ENCODE measurements around the gene CRYGS. TPM values are rescaled to one million over a fixed set of nuclear protein-coding genes. Genes with fewer than 3 reads are reported as not detected.
"Not testable (repeated sequence)": the region's sequence is repeated elsewhere in the genome, so short reads cannot be mapped to it uniquely, and the experiment has no call there.

Gene CRYGS
- total RNA-seq, result 1.2 TPM

DNA sequence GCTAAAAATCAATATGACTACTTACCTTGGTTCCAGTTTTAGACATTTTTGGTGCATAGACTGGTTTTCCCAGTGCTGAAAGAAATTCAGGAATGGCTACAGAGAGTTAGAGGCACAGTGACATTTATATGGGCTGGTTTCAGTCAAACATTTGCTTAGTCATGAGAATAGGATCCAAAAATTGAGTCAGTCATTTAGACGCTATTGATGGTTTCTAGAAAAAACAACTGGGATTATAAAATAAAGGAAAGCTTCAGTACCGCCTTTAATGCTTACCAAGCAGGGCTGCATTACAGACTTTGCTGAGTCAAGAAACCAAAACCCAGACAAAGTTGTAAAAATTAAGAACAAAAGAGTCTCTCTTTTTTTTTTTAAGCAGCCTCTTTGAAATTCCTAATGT is at the start of gene CRYGS:
Gene CRYGS (minus strand): TSS at position 100 of the 400 bp plus-strand sequence. CDS start 54 bp downstream, at position 46.
- ATAC-seq, result peak; percentile 18

DNA sequence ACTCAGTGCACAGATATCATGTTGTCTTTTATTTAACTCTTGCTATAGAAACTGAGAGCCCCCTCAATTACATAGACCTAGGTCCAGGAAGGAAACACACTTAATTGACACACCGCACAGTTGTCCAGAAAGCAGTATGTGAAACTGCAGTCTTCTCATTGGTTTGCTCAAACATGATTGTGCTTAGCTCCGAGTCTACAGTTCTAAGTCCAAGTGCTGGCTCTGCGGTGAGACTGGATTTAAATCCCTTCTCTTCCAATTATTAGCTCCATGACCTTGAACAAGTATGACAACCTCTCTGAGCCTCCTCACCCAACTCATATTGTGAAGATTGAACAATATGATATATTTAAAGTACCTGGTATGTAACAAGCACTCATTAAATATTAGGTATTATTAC is 49.7 kb upstream of the CRYGS start:
- ATAC-seq, result no peak

DNA sequence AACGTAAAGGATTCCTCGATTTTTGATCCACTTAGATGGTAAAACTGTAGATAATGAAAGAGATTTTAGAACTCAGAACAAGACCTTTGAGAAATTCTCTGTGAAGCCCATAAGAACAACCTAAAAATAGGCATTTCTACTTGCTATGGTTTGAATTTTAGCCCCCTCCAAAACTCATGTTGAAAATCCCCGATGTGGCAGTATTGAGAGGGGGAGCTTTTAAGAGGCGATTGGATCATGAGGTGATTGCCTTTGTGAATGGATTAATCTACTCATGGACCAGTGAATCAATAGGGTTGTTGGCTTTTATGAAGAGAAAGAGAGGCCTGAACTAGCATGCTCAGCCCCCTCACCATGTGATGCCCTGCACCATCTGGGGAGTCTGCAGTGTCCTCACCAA is 48.5 kb upstream of the CRYGS start:
- ATAC-seq, result no peak

DNA sequence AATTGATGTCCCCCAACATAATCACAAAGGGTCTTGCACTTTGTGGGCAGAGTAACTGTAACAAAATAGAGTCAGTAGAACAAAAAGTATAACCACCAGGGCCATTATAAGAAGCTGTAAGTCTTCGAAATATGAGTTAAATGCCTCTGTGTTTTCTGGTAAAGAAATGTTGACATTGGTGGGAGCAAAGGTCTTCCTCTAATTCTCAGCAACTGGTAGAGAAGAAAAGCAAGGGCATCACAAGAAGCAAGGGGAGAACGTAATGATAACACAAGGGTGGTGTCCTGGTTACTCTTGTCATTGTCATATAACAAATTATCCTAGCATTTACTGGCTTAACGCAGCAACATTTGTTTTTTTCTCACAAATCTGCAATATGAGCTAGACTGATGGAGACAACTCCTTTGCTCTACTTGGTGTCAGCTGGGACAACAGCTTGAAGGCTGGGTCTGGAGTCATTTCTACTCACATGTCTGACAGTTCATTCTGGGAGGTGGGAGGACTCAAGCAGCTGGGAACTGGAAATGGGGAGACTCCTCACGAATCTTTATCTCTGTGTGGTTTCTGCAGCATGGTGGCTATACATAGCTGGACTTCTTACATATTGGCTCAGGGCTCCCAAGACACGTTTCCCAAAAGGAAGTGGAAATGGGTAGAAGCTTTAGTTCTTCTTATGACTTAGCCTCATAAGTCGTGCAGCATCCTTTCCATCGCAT is 46.6 kb upstream of the CRYGS start:
- ATAC-seq, result no peak

DNA sequence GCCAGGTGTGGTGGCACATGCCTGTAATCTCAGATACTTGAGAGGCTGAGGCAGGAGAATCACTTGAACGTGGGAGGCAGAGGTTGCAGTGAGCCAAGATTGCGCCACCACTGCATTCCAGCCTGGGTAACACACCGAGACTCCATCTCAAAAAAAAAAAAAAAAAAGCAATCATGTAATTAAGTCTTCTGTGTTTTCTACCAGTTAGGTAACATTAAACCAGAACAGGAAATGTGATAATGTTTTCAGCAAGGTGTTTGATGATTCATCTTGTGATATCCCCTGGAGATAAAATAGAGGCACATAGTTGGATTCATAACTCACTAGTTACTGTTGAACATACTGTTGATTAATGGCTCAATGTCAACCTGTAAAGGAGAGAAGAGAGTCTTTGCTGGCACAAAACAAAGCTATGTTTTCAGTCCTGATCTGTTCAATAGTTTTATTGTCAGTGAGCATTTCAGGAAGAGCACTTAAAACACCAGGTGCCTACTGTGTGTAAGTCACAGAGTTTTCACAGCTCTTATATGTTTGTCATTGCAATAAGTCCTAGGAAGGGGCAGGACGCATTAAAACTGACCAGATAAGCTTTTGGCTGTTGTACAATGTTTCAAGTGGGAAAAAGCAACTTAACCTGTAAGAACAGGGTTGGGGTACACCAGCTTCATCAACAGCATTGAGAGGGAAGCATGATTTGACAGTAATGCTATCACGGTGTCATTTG is 45.8 kb upstream of the CRYGS start:
- ATAC-seq, result peak; percentile 67

DNA sequence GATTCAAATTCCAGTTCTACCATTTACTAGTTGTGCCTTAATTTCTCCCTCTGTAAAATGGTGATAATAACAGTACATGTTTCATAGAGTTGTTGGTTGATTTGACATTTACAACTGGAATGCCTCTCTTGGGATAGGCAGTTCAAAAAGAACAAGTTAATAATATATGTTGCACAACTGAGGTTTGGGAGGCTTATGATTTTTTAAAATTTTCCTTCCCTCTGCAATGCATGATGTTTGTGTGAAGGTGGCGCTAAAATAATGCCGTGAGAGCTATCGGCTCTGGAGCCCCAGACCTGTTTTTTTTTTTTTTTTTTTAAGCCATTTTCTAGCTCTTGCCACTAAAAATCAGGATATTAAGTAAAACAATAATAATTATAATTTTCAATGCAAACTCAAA is 44.9 kb upstream of the CRYGS start:
- ATAC-seq, result peak; percentile 59

DNA sequence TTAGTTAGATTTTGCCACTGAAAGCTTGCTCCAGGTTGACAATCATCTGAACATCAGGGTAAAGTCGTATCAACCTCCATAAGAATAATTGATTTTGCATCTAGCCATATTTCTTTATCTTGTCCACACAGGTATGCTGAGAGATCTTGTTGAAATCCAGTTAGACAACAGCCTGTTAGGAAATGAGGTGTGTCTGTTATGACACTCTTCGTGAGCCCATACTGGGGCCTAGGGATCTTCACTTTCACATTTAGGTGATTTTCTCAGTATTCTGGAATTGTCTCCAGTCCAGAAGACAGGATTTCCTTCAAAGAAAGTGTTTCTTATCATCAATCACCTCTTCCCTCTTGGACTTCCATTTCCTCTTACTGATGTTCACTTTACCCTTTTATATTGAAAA is 44.5 kb upstream of the CRYGS start:
- peak; percentile 90 for ATAC-seq

DNA sequence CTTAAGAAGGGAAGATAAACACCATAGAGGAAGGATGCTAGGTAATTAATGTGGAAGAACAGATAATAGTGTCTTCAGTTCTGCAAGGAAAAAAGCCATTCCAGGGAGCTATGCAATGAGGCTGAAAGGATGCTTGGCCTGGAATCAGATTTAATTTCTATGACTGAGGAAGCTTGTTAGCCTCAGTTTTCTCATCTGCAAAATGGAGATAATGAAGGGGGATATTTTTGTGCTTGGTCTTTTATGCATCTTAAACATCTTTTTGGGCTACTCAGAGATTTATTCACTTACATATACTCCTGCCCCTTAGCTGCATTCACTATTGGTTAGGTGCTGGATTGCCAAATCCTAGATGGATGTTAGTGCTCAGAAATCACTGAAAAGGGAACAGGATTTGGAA is 43.0 kb upstream of the CRYGS start:
- no peak for ATAC-seq

DNA sequence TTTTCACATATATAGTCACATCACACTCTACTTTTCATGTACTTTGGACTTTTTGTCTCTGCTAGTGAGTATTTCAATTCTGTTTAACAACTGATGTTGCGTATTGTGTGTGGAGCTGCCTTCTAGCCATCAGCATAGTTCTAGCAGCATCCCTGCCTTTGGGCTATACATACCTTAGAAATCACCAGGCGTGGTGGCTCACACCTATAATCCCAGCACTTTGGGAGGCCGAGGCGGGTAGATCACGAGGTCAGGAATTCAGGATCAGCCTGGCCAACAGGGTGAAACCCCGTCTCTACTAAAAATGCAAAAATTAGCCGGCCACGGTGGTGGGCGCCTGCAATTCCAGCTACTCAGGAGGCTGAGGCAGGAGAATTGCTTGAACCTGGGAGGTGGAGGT is 42.1 kb upstream of the CRYGS start:
- not testable (repeated sequence) for ATAC-seq

DNA sequence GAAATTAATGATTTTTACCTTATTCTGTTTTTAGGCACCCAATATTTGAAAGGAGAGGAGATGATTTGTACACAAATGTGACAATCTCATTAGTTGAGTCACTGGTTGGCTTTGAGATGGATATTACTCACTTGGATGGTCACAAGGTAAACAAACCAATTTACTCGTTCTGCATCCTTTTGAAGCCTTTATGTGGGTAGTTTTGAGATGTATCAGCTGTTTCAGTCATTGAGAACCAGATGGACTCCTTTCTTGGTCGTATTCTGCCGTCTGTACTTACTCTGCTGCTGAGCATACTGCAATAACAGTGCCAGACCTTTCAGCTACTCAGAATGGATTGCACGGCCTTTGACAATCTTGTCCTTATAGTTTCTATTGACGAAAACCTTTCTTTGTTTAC is 39.7 kb upstream of the CRYGS start:
- ATAC-seq, result no peak

DNA sequence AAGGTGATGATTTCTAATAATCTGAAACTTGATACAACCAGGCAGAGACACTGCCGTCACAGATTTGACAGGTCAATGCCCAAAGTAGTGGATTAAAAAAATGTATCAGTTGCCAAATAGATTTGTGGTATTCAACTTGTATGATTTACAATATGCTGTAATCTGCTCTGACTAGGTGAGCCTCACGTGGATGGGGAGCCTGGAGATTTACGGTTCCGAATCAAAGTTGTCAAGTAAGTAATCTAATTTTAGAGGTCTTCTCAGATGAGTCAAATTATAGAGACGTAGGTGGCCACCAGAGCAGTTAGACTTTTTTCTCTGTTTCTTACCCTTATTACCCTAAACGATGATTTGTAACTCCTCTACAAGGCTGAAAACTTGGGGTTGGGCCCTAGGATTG is 38.4 kb upstream of the CRYGS start:
- ATAC-seq, result no peak

DNA sequence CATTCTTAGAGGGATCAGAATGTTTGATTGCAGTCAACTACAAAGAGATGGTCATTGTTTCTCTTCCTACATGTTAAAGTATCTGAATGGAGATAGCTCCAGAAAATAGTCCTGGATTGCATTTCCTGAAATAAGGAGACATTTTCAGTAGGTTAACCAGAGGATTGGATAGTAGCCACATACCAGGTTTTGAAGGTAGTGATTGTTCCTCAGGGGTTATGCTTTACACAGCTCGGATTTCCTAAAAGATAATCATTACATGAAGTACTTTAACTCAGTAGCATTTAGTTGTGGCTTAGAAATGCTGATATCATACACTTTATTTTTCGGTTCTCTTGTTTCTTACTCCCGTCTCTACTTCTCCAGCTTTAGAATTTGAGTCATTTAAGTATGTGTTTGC is 36.6 kb upstream of the CRYGS start:
- ATAC-seq, result no peak

DNA sequence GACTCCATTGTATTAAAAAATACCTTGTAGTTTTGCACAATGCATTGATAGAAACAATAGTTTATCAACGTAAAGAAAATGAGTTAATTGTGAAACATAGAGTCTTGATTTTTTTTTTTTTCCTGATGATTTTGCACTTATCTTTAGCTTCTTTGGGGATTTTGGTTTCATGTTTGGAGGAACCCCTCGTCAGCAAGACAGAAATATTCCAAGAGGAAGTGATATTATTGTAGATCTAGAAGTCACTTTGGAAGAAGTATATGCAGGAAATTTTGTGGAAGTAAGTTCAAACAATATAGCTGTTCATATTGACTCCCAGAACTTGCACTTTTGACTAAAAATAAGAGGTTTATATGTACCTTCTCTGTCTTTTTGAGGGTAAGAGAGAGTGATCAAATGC is 33.3 kb upstream of the CRYGS start:
- ATAC-seq, result no peak

DNA sequence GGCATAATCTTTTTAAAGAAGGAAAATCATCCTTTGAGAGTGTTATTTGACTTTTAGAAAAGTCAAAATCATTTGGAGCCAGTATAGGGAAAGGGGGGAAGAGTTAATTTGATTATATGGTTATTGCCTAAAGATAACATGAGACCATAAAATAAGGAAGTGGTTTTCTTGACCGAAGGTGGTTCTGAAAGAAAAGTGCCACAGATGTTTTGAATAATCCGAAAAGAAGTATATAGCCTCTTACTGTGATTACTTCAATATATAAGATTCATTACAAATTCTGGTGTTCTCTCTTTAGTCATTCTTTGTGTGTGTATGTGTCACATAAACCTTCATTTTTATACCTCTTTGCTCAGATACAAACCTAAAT is 27.4 kb upstream of the CRYGS start:
- no peak for ATAC-seq

DNA sequence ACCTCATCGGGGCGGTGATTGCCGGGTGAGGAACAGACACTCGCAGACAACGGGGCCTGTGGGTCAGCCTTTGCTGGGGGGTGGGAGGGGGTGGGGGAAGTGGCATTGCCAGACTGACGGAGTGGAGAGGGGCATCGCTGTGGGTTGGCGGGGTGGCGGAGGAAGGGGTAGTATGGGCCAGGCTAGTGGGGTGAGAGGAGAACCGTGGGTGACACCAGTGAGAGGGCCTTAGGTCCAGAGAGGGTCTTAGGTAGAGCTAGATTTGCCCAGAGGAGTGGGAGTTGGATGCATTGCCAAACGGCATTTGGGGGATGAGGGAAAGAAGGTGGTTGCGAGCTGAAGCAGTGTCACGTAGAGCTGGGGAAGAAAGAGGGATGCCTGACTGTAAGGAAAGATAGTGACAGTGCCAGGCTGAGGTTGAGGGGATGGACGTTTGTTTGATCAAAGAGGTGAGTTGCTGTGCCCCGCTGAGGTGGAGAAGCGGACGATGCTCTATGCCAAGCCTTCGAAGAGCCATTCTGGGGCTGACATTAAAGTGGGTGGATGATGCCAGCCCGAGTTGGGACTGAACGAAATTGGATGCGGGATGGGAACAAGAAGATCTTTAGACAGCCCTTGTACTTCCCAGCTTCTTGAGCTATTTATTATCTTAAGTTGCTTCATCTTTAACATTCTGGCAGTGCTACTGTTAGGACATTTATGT is 26.9 kb upstream of the CRYGS start:
- ATAC-seq, result no peak

DNA sequence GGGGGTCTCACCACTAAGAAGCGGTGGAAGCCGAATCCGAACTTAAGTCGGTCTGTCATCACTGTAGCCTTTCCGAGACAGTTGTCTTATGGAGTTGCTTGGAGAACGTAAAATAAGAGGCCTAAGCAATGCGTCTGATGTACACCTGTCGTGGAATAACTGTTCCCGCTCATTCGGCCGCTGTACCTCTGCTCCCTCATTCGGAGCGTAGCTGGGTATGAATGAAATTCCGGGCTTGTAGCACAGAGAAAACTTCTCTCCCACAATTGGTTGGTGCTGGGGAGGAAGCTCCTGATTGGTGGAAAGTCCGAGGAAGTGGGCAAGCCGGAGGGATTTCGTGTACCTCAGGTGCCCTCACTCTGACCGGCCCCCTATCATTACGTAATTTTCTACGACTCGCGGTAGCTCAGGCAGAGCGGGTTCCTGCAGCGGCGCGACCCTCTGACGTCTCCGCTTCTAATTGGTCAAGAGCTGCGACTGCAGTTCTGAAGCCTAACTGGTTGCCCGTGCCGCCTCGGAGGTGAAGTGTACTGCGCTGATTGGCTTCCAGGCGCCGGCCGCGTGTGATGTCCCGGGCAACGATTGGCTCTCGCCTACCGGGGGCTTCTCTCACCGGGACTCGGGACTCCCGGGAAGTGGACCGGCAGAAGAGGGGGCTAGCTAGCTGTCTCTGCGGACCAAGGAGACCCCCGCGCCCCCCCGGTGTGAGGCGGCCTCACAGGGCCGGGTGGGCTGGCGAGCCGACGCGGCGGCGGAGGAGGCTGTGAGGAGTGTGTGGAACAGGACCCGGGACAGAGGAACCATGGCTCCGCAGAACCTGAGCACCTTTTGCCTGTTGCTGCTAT is 26.1 kb upstream of the CRYGS start, which contains the start of gene DNAJB11:
Gene DNAJB11 (plus strand): TSS at position 625 of the 845 bp plus-strand sequence. CDS start 178 bp downstream, at position 803.
- peak; percentile 95 for ATAC-seq

DNA sequence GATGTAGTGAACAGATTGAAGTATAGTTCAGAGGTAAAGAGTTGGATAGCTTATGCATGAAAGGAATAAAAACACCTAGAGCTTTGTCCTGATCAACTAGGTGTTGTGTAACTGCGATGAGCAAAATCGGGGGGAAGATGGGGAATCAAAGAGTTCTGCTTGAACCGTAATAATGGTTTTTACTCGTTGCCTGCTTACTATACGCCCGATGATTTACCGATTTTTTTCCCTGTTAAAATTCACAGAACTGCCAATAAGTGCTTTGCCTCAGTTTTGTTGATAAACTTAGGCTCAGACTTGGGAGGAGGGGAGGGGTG is 25.6 kb upstream of the CRYGS start:
- no peak for ATAC-seq

DNA sequence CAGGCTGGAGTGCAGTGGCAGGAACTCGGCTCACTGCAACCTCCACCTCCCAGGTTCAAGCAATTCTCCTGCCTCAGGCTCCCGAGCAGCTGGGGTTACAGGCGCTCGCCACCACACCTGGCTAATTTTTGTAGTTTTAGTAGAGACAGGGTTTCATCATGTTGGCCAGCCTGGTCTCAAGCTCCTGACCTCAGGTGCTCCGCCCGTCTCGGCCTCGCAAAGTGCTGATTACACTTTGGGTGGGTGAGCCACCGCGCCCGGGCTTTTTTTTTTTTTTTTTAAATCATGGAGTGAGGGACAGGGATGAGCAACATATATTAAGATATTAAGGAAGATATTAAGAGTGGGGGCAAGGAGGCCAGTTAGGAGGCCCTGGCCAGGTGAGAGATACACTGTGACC is 25.2 kb upstream of the CRYGS start:
- not testable (repeated sequence) for ATAC-seq

DNA sequence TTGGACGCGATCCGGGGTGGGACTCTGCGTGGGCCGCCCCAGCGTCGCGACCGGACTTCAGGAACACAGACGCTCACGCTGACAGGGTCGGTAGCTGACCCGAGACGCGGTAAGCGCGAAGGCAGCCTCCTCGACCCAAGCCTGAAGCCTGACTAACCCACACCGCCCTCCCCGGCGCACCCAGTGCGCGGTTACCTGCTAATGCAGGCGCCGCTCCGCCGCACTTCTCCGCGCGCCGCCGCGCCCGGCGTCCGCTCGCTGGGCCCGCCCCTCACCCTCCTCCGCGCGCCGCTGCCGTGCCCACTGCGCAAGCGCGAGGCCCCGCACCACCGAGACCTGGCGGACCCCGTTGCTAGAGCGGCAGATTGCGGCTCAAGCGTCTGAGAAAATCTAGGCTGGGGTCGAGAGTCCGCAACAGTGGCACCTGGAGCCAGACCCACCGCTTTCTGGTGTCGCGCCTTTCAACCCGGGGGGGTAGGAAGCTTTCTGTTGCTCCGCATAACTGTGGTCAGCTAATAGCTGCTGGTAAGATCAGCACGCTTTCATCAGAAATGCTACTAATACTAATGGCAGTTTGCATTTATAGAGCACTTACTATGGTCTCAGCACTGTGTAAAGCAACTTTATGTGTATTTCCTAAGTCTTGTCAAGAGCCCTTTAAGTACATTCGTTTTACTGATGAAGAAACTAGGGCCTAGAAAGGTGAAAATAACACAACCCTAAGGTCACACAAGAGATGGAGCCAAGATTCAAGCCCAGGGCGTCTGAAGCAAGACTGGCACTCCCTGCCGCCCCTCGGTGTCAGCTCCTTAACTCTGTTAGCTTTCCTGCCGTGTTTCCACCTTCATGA is 23.1 kb upstream of the CRYGS start, which contains the start of gene TBCCD1:
Gene TBCCD1 (minus strand): TSS at position 268 of the 850 bp plus-strand sequence. CDS start 3,010 bp downstream, outside the sequence.
- ATAC-seq, result peak; percentile 85

DNA sequence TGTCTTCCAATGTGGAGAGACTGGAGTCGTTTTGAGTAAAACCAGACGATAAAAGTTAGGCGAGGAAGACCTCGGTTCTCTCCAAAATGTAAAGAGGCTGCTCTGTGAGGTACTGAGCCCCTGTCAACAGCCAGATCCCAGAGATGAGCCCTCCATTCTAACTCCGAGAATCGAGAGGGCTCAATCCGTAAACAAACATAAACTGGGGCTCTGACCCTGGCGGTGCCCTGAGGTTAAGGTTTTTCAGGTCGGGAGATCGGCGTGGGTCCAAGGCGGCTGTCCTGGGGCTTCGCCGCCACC is 22.5 kb upstream of the CRYGS start:
- ATAC-seq, result no peak

DNA sequence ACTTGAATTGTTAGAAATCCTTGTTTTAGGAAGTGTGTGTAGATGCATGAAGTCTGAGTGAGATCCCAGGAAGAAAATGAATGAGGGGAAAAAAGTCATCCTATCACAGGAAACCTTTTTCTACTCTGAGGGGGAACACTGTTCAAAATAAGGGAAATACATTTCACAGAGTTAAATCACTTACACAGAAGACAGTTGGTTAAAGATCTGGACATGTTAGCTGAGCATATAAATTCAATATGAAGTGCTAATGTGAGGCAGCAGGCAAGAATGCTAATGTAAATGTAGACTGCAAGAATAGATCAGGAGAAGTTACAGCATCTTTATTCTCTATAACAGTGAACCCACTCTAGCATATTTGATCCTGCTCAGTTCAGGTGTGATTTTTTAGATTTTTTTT is 20.4 kb upstream of the CRYGS start:
- no peak for ATAC-seq
